Right kidney (tissue), 1 donor: ENCODE measurements around the gene C19orf25.

Experiments used
- DNase-seq: peaks from one replicate; pipeline ENCODE4 v3.0.0-alpha.2; 2016

The C19orf25 gene

DNA sequence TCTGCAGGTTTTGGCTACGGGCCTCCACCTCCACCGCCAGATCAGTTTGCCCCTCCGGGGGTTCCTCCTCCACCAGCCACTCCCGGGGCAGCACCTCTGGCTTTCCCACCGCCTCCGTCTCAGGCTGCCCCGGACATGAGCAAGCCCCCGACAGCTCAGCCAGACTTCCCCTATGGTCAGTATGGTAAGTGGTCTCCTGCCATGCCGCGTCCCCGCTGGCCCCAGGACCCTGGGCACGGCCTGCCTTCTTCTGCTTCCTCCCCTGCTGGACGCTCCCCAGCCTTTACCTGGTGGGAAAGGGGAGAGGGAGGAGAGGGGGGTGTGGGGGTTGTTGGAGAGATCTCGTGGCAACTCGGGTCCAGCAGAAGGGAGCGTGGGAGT is 46.5 kb downstream of the C19orf25 start:
- no peak for DNase-seq

DNA sequence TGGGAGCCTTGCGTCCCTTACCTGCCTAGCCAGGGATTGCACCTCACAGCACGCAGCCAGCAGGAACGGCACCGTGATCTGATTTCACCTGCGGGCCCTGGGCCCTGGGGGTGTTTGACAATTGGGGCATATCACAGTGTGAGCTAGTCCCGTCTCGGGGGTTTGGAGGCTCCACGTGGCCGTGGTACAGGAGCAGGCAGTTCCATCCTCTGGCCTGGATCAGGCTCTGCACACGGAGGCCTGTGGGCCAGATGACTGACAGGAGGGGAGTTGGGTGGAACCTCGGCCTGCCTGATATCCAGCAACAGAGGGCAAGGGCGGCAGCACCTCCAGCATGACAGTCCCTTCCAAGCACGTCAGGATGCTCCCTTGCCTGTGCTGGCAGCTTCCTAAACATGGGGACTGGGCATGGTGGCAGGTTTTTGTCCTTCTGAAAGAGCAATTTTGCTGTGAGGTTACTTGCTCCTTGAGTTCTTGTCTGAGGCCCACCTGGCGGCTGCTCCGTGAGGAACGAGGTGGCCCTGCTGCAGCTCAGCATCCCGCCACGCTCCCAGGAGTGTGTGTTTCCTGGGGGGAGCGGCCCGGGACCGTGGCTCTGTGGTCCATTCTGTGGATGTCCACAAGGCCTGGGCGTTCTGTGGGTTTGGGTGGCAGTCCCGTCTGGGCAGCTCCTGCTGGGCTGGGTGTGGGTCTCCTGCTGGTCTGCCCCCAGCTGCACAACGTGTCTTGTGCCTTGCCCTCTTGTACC is 47.1 kb downstream of the C19orf25 start:
- no peak for DNase-seq

GRCh38 chr19:1430246-1430645 is 48.8 kb downstream of the C19orf25 start:
- no peak for DNase-seq

- no peak for DNase-seq
Observed at GRCh38 chr19:1429750-1430149, 49.3 kb downstream of the C19orf25 start.

DNA sequence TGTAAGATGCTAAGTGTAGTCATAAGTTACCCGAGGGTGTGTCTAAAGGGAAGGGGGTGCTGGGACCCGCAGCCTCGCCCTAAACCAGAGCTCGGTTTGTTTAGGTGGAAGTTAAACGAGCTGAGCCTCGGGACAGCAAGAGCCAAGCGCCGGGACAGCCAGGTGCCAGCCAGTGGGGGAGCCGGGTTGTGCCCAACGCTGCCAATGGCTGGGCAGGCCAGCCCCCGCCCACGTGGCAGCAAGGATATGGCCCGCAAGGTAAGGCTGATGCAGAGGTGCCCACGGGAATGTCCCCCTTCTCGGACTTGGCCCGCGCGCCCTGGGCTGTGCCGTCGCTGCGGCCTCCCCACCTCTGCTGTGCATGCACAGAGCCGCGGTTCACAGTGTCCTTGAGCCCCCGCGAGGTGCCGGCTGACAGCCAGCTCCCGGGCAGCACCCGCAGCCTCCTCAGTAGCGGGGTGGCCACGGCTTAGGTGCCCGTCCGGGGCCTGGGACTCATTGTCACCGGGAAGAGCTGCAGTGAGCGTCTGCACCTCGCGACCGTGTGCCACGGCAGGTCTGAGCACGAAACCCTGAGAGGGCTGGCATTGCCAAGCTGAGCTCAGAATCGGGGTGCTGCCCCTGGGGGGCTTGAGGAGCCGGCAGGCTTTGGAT is 50.1 kb downstream of the C19orf25 start:
- DNase-seq: no peak

- DNase-seq: no peak
Observed at GRCh38 chr19:1427221-1427920, 51.6 kb downstream of the C19orf25 start.

GRCh38 chr19:1426736-1427135 is 52.3 kb downstream of the C19orf25 start:
- no peak for DNase-seq

DNA sequence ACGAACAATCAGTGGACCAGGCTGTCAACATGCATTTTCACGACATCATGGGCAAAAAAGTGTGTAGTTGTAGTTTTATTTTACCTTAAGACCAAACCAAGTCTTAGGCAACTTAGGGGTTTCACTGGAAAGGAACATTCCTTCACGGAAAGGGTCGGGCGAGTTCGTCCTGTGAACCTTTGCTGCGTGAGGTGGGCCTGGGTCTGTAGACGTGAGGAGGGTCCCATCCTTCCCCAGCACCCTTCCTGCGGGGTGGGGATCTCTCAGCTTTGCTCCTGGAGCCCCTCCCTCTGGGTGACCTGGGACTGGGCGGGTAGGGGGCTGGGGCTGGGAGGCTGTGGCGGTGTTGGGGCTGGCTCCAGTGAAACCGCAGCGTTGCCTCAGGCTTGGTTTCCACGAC is 53.1 kb downstream of the C19orf25 start:
- DNase-seq: no peak

- DNase-seq: no peak
Observed at GRCh38 chr19:1425102-1425837, 53.7 kb downstream of the C19orf25 start.

DNA sequence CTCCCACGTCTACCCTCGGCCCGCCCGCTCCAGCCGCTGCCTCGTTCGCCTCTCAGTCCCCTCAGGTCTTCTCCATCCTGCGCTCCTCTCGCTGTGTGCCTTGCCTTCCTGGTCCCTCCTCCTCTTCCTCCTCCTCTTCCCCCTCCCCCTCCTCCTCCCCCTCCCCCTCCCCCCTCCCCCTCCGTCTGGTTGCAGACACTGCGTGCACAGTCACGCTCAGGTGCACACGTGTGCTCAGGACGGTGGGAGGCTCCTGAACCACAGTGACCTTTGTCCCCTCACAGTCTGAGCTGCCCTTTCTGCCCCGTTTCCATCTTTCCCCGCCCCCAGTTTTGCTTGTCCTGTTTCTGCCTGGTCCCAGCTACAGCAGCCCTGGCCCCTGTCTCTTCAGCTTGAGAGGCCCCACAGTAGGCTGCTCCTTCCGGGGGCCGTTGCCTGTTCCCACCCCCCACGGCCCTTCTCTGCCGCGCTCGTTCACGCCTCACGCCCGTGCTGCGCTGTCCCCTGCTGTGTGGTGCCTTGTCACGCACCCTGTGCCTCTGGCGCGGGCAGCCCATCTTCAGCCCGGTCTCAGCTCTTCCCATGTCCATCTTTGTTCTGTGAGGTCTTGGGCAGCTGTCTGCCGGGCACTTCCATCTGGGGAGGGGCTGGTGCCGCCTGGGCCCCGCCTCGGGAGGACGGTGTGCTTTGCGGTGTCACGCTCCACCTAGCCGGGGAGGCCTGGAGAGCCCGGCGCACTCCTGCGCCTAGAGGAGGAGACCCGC is 54.6 kb downstream of the C19orf25 start:
- peak; percentile 66 for DNase-seq

DNA sequence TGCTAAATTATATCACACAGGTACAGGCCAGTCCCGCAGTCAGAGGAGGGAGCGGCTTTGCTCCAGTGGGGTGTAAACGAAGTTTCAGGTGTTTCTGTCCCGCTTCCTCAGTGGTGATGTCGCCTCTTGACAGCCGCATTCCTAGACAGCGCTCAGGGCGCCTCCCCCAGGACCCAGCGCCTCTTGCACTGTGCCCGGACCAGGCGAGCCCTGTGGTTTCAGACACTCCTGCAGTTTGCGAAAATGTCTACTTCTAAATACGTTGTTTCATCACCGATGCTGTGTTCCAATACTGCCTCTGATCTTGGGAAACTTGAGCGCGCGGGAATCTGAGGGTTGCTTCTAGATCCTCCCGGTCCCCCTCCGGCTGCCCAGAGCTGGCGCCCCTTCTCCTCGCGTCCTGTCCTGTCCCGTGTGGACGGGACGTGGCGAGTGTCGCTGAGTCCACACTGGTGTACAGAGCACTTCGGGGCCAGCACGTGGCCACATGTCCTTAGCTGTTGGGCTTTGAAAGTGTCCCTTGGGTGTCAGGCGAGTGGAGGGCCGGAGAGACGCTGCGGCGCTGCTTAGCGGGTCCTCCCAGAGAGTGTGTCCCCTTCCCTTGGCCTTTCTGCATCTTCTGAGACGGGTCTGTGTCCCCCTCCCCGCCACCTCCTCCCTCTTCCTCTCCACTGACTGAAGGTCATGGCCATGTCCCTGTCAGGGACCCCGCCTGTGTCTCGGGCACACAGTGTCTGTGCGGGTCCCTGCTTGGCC is 55.4 kb downstream of the C19orf25 start:
- peak; percentile 59 for DNase-seq
